ENCODE results near the gene RLF.

Gene RLF

GRCh38 chr1:40267767-40268187 is 106.6 kb downstream of the RLF start:
- TF ChIP-seq, protein P1, sequence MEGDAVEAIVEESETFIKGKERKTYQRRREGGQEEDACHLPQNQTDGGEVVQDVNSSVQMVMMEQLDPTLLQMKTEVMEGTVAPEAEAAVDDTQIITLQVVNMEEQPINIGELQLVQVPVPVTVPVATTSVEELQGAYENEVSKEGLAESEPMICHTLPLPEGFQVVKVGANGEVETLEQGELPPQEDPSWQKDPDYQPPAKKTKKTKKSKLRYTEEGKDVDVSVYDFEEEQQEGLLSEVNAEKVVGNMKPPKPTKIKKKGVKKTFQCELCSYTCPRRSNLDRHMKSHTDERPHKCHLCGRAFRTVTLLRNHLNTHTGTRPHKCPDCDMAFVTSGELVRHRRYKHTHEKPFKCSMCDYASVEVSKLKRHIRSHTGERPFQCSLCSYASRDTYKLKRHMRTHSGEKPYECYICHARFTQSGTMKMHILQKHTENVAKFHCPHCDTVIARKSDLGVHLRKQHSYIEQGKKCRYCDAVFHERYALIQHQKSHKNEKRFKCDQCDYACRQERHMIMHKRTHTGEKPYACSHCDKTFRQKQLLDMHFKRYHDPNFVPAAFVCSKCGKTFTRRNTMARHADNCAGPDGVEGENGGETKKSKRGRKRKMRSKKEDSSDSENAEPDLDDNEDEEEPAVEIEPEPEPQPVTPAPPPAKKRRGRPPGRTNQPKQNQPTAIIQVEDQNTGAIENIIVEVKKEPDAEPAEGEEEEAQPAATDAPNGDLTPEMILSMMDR (IDR thresholded peaks at IDR 0.05; ENCODE audit: low read length, missing control alignments): no peak
- no peak overlapping the region for H3K4me3 ChIP-seq (replicated peaks; ENCODE audit: low read depth, low read length)
- peak; percentile 98 for DNase-seq (ENCODE audit: low read depth)

- DNase-seq (ENCODE audit: low read depth): no peak
- TF ChIP-seq, protein P1 (IDR thresholded peaks at IDR 0.05; ENCODE audit: low read length, missing control alignments): no peak
- H3K4me3 ChIP-seq (replicated peaks; ENCODE audit: low read depth, low read length): no peak overlapping the region
Measured at GRCh38 chr1:40268211-40268610, 107.0 kb downstream of the RLF start.

DNA sequence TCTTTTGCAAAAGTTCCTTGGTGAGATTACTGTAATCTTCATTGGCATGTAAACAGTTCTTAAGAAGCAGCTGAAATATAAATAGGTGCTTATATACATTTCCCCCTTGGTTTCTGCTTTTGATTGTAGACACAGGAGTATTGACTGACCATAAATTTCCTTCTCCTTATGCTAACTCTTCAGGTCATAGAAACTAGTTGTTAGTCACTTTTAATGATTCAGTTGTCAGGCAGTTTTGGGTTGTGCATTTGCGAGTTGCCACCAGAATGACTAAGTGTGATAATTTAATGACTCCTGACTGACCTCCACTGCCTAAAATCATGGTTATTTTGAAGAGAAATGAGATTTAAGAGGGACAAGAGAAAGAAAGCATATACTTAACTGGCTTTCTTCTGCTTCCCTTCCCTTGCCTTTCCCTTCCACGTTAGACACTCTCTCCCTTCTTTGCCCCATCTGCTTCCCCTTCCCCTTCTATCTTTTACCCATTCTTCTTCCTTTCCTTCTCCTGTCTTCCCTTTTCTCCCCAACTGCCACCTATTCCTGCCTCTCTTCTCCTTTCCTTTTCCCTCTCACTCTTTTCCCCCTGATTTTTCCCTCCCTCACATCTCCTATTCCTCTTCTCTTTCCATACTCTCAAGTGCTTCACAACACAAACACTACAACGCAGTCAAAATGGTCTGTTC is 109.1 kb downstream of the RLF start:
- TF ChIP-seq, protein P1 (IDR thresholded peaks at IDR 0.05; ENCODE audit: low read length, missing control alignments): no peak
- DNase-seq (ENCODE audit: low read depth): no peak

DNA sequence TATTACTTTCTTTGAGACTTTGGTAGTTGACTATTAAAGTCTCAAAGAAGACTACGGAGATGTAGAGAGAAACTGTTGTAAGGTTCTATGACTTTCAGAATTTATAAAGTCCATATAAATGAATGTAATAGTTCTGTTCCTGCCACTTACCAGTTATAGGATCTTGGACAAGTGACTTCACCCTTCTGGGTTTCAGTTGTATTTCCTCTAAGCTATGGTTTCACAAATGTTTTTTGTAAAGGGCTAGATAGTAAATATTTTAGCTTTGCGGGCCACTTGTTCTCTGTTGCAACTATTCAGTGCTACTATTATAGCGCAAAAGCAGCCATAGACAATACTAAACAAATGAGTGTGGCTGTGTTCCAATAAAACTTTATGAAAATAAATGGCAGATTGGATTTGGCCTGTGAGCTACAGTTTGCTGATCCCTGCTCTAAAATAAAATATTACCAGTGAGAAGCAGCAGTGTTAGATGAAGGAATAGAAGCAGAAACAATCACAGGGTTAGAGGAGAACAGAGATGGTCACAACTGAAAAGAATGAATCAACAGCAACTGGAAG is 111.5 kb downstream of the RLF start:
- no peak overlapping the region for H3K4me3 ChIP-seq (replicated peaks; ENCODE audit: low read depth, low read length)
- no peak for DNase-seq (ENCODE audit: low read depth)
- TF ChIP-seq, protein P1 (IDR thresholded peaks at IDR 0.05; ENCODE audit: low read length, missing control alignments): no peak

More for the DNA sequence above, 109.1 kb downstream of the RLF start:
- no peak overlapping the region for H3K4me3 ChIP-seq (replicated peaks; ENCODE audit: low read depth, low read length)

DNA sequence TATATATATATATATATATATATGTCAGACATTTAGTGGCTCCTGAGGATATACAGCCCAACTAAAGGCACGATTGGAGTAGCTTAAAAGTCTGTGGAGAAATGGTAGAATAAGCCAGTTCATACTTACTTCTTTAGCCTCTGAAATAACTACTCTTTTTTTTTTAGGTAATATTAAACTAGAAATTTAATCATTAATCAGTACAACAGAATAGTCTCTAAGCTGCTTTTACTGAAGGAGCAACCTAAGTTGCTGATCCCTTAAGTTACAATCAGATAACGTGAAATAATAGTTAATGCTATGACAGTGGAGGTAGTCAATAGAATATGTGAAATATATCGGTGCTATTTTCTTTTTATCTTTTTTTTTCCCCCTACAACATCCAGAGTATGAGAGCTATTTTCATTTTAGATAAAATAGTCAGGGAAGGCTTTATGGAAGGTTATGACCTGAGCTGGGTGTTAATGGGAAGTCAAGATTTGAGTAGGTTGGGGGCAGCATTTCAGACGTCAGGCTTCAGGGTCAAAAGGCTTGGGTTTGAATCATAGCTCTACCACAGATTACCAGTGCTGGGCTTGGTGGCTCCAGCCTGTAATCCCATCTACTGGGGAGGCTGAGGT is 112.5 kb downstream of the RLF start:
- TF ChIP-seq, protein P1 (IDR thresholded peaks at IDR 0.05; ENCODE audit: low read length, missing control alignments): no peak
- no peak overlapping the region for H3K4me3 ChIP-seq (replicated peaks; ENCODE audit: low read depth, low read length)
- DNase-seq (ENCODE audit: low read depth): no peak

DNA sequence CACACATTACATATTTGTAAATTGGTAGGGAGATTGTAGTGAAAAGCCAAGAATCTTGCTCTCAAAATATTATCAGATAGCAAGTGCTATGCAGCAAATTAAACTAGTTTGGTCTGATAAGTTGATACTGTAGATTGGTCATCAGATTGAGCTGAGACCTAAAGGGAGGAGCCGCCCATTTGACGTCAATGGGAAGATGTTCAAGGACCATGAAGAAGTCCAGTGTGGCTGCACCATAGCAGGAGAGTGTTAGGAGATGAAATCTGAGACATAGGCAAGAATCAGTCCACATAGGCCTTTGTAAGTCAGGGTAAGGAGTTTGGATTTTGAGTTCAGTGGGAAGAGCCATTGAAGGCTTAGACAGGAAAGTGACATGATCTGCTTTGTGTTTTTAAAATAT is 113.1 kb downstream of the RLF start:
- TF ChIP-seq, protein P1 (IDR thresholded peaks at IDR 0.05; ENCODE audit: low read length, missing control alignments): no peak
- DNase-seq (ENCODE audit: low read depth): no peak
- H3K4me3 ChIP-seq (replicated peaks; ENCODE audit: low read depth, low read length): no peak overlapping the region
